Stimulated activated CD4-positive, alpha-beta T cell treated with anti-CD3 and anti-CD28 coated beads, Interleukin-12 subunit alpha, Interleukin-12 subunit beta, amount 100 ng/mL, for 48 hours (primary cell): Measurements from ENCODE around the gene PPP1R16B.
"Not testable (repeated sequence)": the region's sequence is repeated elsewhere in the genome, so short reads cannot be mapped to it uniquely, and the experiment has no call there.

ENCODE experiments used
- DNase-seq, 3 donors: peaks; one replicate each; pipeline ENCODE4 v3.0.0-alpha.2; 2020; ENCODE audit warnings: low read depth in 2 of 3, low spot score in 1 of 3

PPP1R16B gene

GRCh38 chr20:38791291-38791690 lies 14.2 kb upstream of the PPP1R16B start:
- no peak for DNase-seq

GRCh38 chr20:38791940-38792339 lies 13.6 kb upstream of the PPP1R16B start:
- DNase-seq = no peak

- DNase-seq = not testable (repeated sequence)
These were observed 11.4 kb upstream of the PPP1R16B start for GRCh38 chr20:38794057-38794456.

GRCh38 chr20:38798266-38798665 lies 7.2 kb upstream of the PPP1R16B start:
- no peak for DNase-seq

- DNase-seq = no peak
These were observed 6.3 kb upstream of the PPP1R16B start for GRCh38 chr20:38799203-38799602.

GRCh38 chr20:38800882-38801281 lies 4.6 kb upstream of the PPP1R16B start:
- DNase-seq = no peak

- no peak for DNase-seq
These were observed 1.3 kb upstream of the PPP1R16B start for GRCh38 chr20:38804221-38804620.

- DNase-seq = peak; percentile 39 to 49 (median 46)
These were observed 605 bp upstream of the PPP1R16B start for GRCh38 chr20:38804682-38805501.

- DNase-seq = no peak
These were observed 709 bp downstream of the PPP1R16B start for GRCh38 chr20:38805958-38806854.

GRCh38 chr20:38806855-38807655 lies 1.6 kb downstream of the PPP1R16B start:
- DNase-seq = no peak

GRCh38 chr20:38809942-38810341 lies 4.4 kb downstream of the PPP1R16B start:
- DNase-seq = no peak

- no peak for DNase-seq
These were observed 5.6 kb downstream of the PPP1R16B start for GRCh38 chr20:38810926-38811630.

GRCh38 chr20:38811769-38812168 lies 6.3 kb downstream of the PPP1R16B start:
- DNase-seq = no peak

- DNase-seq = no peak
These were observed 6.7 kb downstream of the PPP1R16B start for GRCh38 chr20:38812182-38812581.

- DNase-seq = no peak
These were observed 7.4 kb downstream of the PPP1R16B start for GRCh38 chr20:38812709-38813573.

GRCh38 chr20:38813574-38813962 lies 8.1 kb downstream of the PPP1R16B start:
- not testable (repeated sequence) for DNase-seq

- DNase-seq = no peak
These were observed 9.9 kb downstream of the PPP1R16B start for GRCh38 chr20:38815446-38815845.

- DNase-seq = no peak
These were observed 12.9 kb downstream of the PPP1R16B start for GRCh38 chr20:38818113-38819065.

- DNase-seq = no peak
These were observed 20.0 kb downstream of the PPP1R16B start for GRCh38 chr20:38825571-38825900.
